T1000 (cell line): ENCODE data around the gene PRLH.

Experiments
- DNase-seq: peaks from one replicate; lab custom pipeline; 2025; ENCODE audit warnings: mixed read lengths; lab: John Stamatoyannopoulos, UW

PRLH gene

GRCh38 chr2:237566401-237567235, at the start of gene PRLH:
TSS of gene PRLH (plus strand) at chr2:237566574. CDS start at chr2:237566574, 0 bp downstream.
- no peak for DNase-seq

GRCh38 chr2:237517163-237517562, 49.2 kb upstream of the PRLH start:
- DNase-seq, result no peak

GRCh38 chr2:237517990-237518389, 48.4 kb upstream of the PRLH start:
- DNase-seq, result no peak

GRCh38 chr2:237519506-237520245, 46.7 kb upstream of the PRLH start:
- no peak for DNase-seq

- DNase-seq, result no peak
Measured at GRCh38 chr2:237520290-237520689, 46.1 kb upstream of the PRLH start.

- DNase-seq, result no peak
Measured at GRCh38 chr2:237524631-237525030, 41.7 kb upstream of the PRLH start.

- DNase-seq, result no peak
Measured at GRCh38 chr2:237525559-237526157, 40.7 kb upstream of the PRLH start.

- no peak for DNase-seq
Measured at GRCh38 chr2:237527233-237527632, 39.1 kb upstream of the PRLH start.

- DNase-seq, result no peak
Measured at GRCh38 chr2:237527766-237528165, 38.6 kb upstream of the PRLH start.

GRCh38 chr2:237529452-237530402, 36.6 kb upstream of the PRLH start:
- DNase-seq, result no peak

- no peak for DNase-seq
Measured at GRCh38 chr2:237530472-237531433, 35.6 kb upstream of the PRLH start.

GRCh38 chr2:237532160-237532559, 34.2 kb upstream of the PRLH start:
- DNase-seq, result no peak

GRCh38 chr2:237533668-237534161, 32.7 kb upstream of the PRLH start:
- peak; percentile 52 for DNase-seq

- DNase-seq, result no peak
Measured at GRCh38 chr2:237534380-237534779, 32.0 kb upstream of the PRLH start.

GRCh38 chr2:237535385-237536082, 30.8 kb upstream of the PRLH start:
- DNase-seq, result no peak

GRCh38 chr2:237536083-237536415, 30.3 kb upstream of the PRLH start:
- DNase-seq, result no peak

GRCh38 chr2:237536617-237537016, 29.8 kb upstream of the PRLH start:
- no peak for DNase-seq

- DNase-seq, result no peak
Measured at GRCh38 chr2:237538001-237538720, 28.2 kb upstream of the PRLH start.

- DNase-seq, result no peak
Measured at GRCh38 chr2:237538901-237539300, 27.5 kb upstream of the PRLH start.
